Left ventricle myocardium superior (tissue), 1 donor: Measurements from ENCODE around the gene HSPA12B. TPM values are rescaled to one million over a fixed set of nuclear protein-coding genes. Genes with fewer than 3 reads are reported as not detected.
"Not testable (repeated sequence)": the region's sequence is repeated elsewhere in the genome, so short reads cannot be mapped to it uniquely, and the experiment has no call there.

ENCODE experiments used
- ATAC-seq: fragments of 200-7000 bp; cut with Tn5 transposase; one replicate; pipeline ENCODE4 v1.9.1; 2020; ENCODE audit warnings: mild to moderate bottlenecking, moderate library complexity
- DNase-seq: peaks from one replicate; pipeline ENCODE4 v3.0.0-alpha.2; 2020
- intact Hi-C: fragments of 100-400 bp; cut with micrococcal nuclease; formaldehyde crosslinking; loops from one replicate; pipeline ENCODE4 v1.11.0; 2022
- total RNA-seq: library from RNA; stranded (reverse); fragmentation: NEBNext Ultra II Directional; extraction: Animal tissue kit (Norgen Biotek cat#: 25700); gene quantifications from one replicate; pipeline ENCODE4 v1.2.1, GENCODE V29; 2021
- donor health status: DM: no; HTN: yes; CAD: no; lungs with severe emphysema.

HSPA12B gene
- total RNA-seq, 1 donor from 2014 or later, result 16.2 TPM

DNA sequence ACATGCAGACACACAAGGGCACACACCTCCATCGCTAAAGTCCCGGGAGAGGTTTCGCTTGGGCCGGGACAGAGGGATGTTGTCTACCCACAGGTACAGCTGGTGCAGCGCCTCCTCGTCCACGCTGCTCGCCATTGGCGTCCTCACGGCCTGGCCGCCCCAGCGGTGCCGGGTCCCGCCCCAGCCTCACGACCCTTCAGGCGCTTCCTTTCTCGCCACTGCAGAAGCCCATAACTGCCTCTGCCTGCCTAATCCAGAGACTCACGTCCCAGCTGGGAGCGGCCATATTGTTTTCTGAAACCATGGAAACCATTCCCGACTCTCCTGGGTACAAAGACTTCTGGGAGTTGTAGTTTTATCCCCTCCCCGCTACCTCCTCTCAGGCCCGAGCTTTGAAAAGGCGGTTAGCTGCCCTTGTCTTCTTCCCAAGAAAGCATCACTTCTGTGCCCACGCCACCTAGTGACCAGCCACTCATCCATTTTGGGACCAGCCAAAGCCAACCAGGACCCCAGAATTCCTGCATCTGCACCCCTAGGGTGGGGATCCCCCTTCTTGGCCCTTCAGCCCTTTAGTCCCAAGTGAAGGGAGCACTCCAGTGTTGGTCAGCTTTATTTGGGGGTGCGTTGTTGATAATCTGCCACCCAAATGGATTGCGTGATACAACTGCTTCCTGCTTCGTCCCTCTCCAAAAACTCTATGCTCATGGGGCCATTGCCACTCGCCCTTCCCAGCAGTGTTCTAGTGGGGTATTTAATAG is 48.8 kb downstream of the HSPA12B start, which contains the start of gene SPEF1:
Gene SPEF1 (minus strand): TSS at position 296 of the 758 bp plus-strand sequence. CDS start 161 bp downstream, at position 135.
- DNase-seq, result peak; percentile 67
- intact Hi-C loops, result no loop called here

DNA sequence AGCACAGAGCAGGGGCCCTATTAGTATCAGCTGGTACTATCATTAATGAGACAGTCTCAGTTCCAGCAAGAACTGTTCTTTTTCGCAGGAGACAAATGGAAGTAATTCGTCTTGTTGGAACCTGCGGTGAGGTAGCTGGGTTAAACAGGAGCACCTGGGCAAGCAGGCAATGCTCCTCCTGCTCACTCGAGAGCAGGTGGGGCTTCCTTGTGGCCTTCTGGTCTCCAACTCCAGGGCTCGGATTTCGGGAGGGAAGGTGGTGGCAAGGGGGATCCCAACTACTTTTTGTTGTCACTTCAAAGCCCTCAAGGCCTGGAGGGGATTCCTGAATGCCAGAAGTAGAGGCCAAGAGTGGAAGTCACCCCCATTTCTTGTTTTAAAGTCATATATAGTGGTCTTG is 50.1 kb downstream of the HSPA12B start:
- DNase-seq (no peak), ATAC-seq (no peak)
- intact Hi-C loops, result no loop called here

More for the DNA sequence above, 48.8 kb downstream of the HSPA12B start, which contains the start of gene SPEF1:
- peak; percentile 79 for ATAC-seq

DNA sequence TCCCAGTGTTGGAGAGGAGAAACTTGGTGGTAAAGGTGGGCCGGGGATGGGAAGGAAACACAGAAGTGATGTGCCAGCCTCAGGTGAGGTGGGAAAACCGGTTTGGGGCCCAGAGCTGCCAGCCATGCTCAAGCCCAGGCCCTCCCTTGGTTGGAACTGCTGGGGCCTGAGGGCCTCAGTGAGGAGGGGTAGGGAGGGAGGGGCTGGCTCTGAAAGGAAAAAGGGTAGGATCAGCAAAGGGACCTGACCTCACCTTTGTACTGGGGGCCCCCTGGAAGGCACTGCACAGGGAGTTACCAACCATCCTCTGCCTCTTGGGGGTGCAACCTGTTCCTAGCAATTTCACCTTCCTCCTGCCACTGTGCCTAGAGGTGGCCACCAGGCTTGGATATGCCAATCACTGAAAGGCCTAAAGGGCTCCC is 50.6 kb downstream of the HSPA12B start:
- intact Hi-C loops, result no loop called here
- ATAC-seq (no peak), DNase-seq (no peak)

DNA sequence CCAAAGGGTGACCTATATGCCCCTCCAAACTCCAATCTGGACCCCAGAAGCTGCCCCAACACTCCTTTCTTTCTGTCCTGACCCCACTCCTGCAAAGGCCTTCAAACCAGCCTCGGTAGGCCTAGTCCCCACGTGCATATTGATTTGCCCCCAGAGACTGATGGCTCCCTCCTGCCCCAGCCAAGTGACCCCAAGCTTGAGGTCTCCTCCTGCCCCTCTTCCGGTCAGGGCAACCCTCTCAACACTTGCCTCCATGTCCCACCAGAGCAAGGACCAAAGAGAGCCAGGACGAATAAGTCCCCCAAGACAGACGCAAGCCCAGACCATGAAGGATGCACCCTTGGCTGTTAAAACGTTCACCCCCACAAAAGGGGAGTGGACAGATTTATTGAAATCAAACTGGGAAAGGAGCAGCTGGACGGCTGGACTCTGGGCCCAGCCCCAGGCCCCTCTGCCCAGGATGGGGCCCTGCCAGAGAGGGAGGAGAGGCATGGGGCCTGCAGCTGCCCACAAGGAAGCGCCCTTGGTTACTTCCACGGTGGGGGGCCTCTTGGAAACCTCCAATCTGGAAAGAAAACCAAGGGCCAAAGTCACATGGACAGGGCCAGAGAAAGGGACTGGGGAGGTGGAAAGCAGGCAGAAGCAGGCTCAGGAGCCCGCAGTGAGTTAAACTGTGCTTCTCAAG is 51.2 kb downstream of the HSPA12B start:
- intact Hi-C loops, result no loop called here

DNA sequence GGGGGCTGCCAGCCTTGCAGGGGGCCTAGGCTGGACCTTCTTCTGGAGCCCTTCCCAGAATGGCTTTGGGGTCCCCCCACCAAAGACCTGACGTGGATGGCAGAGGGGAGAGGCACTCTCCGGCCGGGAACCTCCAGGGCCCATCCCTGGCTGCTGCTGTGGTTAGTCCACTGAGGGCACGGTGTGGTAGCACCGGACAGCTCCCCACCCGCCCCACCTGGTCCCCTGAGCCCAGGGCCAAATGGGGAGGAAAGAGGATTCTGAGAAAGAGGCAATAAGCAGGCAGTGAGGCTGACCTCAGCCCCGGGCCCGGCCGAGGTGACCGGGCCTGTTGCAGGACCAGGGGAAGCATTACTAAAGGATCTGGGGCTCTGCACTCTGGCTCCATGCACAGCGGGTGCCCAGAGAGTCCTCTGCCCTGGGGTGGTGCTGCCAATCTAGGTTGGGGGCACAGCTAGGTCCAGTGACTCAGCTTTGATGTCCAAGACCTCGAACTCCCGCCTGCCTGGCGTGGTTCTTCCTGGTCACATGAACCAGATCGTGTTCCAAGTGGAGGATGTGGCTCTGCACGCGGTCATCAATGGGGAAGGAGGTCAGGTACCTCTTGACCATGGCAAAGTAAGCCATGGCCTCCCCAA is 51.9 kb downstream of the HSPA12B start:
- DNase-seq (no peak), ATAC-seq (no peak)
- intact Hi-C loops, result no loop called here

More for the DNA sequence above, 51.2 kb downstream of the HSPA12B start:
- ATAC-seq (no peak), DNase-seq (no peak)

DNA sequence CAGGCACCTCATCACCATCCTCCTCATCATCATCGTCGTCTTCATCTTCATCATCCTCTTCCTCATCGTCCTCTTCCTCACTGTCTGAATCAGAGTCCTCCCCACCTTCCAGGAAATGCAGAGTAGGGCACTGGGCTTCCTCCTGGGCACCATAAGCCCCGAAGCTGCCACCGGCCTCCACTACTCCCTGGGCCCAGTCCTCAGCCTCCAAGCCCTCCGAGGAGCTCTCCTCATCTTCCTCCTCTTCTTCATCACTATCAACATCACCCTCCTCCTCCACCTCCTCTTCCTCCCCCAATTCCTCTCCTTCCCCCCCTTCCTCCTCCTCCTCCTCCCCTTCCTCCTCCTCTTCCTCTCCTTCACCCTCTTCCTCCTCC is 52.4 kb downstream of the HSPA12B start:
- ATAC-seq (no peak), DNase-seq (no peak)
- intact Hi-C loops, result loop anchor here (5.0 kb wide), 1 partner anchor 37 kb away; the partner anchor contains the start of gene AP5S1

DNA sequence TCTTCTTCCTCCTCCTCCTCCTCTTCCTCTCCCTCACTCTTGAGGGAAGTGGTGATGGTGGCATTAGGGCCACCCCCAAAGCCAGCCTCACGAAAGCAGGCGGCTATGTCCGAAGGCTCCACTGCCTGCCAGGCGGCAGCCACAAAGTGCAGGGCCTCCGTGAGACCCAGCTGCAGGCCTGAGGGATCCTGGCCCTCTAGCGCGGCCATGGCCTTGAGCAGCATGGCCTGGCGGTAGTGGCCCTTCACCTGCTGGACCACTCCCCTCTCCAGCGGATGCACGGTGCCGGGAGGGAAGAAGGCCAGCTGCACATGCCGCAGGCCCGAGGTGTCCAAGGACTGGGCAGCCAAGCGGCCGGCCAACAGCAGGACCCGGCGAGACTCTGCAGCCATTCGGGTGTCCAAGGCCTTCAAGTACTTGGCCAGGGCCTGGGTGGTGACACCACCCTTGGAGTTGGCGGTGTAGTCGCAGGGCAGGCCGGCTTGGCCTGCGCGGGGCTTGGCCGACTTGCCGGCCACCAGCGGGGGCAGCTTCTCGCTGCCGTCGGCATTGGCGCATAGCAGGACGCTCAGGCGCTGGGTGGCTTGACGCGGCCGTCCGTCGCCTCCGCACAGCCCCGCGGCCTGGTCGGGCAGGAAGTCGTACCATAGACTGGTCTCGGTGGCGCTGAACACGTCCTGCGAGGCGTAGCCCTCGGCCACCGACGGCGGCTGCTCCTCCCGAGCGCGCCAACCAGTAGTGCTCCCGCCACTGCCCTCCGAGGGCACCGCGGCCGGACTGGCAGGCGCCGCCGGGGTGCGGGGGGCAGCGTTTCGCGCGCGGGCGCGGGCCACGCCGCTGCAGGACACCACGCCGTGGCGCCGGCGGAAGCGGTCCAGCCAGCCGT is 53.0 kb downstream of the HSPA12B start:
- ATAC-seq, result peak; percentile 4

DNA sequence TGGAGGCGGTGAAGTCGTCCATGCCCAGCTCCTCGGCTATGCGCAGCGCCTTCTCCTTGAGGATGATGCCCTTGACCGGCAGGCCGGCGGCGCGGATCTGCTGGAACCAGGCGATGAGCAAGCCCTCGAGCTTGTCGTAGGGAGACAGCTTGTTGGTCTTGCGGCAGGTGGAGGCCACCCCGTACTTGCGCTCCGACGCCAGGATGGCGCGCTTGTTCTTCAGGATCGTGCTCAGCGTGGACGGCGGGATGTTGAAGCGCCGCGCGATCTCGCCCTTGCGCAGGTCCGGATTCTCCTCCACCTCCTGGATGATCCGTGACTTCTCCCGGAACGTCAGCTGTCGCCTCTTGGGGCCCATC is 53.6 kb downstream of the HSPA12B start:
- peak; percentile 4 for ATAC-seq
- peak; percentile 74 for DNase-seq
- intact Hi-C loops, result loop anchor here (5.0 kb wide), 1 partner anchor 36 kb away; the partner anchor contains the start of gene AP5S1

More for the DNA sequence above, 53.0 kb downstream of the HSPA12B start:
- intact Hi-C loops, result loop anchor here (5.0 kb wide), 1 partner anchor 37 kb away; the partner anchor contains the start of gene AP5S1
- DNase-seq, result peak; percentile 55

DNA sequence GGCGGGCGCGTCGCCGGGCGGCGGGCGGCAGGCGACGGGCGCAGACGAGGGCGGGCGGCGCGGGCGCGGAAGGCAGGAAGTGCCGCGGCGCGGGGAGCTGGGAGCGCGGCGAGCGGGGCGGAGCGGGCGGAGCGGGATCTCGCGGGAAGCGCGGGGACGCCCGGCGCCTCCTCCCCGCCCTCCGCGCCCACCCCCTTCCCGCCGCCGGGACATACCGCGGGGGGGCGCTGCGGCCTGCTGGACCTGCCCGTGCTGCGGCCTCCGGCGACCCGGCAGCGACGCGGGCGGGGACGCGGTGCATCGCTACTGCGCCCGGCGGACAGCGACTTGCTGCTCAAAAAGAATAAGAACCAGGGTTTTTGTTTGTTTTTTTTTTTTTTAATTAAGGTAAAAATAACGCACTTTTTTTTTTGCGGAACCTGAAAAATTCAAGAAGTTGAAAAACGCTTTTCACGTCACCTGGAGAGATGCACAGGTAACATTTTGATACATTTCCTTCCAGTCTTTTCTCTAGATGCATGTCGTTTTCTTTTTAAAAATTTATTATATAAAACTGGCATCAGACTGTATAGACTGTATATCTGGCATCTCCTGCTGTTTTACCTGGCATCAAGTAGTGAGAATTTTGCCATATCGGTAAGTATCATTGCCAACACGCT is 54.3 kb downstream of the HSPA12B start, which contains the start of gene CENPB:
Gene CENPB (minus strand): TSS at position 76 of the 659 bp plus-strand sequence. CDS start 257 bp downstream, outside the sequence.
- peak; percentile 94 for ATAC-seq
- peak; percentile 95 for DNase-seq
- intact Hi-C loops, result loop anchor here (5.0 kb wide), 1 partner anchor 36 kb away; the partner anchor contains the start of gene AP5S1

DNA sequence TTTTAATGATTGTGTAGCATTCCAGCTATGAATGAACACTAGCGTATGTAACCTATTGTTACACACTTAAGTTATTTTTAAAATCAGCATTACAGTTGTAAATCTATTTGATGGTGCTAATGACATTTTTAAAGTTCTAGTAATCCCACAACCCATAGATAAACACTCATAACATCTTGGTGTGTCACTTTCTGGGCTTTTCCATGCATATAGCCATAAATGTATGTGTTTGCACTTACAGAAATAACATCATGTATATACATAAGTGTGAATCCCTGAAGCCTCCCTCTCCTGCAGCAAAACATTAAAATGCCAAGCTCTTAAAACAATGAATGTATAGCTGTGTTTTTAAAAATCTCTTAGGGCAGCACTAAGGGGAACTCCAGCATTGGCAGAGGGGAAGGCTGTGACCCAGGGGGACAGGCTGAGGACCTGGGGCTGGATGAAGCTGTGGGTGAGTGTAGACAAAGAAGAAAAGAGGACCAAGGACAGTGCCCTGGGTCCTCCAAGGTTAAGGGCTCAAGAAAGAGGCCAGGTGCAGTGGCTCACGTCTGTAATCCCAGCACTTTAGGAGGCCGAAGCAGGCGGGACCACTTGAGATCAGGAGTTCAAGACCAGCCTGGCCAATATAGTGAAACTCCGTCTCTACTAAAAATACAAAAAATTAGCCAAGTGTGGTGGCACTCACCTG is 55.0 kb downstream of the HSPA12B start:
- ATAC-seq (no peak), DNase-seq (no peak)
- intact Hi-C loops, result loop anchor here (5.0 kb wide), 1 partner anchor 35 kb away; the partner anchor contains the start of gene AP5S1

DNA sequence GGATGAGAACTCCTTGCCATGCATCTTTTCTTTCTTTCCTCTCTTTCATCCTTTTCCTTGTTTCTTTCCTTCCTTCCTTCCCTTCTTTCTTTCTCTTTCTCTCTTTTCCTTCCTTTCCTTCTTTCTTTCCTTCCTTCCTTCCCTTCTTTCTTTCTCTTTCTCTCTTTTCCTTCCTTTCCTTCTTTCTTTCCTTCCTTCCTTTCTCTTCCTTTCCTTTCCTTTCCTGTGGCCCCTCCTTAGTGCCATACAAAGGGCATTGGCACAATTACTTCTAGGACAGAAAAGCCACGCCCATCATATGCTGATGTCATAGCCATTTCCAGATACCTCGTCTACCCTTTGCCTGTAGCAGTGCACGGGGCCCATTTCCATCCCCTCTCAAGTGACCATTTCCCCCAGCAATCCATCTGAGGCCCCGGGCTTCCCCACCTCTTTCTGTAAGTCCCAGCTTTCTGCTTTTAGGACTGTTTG is 56.2 kb downstream of the HSPA12B start:
- intact Hi-C loops, result loop anchor here (5.0 kb wide), 1 partner anchor 34 kb away; the partner anchor contains the start of gene AP5S1
- no peak for ATAC-seq
- no peak for DNase-seq

DNA sequence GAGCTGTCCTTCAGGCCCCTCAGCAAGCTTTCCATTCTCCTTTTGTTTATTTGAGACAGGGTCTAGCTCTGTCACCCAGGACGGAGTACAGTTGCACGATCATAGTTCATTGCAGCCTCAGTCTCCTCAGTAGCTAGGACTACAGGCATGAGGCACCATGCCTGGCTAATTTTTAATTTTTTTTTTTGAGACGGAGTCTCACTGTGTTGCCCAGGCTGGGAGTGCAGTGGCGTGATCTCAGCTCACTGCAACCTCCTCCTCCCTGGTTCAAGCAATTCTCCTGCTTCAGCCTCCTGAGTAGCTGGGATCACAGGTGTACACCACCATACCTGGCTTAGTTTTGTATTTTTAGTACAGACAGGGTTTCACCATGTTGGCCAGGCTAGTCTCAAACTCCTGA is 56.7 kb downstream of the HSPA12B start:
- intact Hi-C loops, result loop anchor here (5.0 kb wide), 1 partner anchor 33 kb away; the partner anchor contains the start of gene AP5S1
- DNase-seq, ATAC-seq: not testable (repeated sequence)

DNA sequence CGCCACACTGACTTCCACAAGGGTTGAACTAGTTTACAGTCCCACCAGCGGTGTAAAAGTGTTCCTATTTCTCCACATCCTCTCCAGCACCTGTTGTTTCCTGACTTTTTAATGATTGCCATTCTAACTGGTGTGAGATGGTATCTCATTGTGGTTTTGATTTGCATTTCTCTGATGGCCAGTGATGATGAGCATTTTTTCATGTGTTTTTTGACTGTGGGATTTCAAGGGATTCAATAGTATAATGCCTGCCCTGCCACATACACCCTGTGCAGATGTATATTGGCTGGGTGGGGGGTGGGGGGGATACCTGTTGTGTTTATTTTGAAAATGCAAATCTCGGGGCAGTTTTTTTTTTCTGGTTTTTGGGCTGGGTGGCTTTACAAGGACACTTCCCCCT is 61.7 kb downstream of the HSPA12B start:
- ATAC-seq, intact Hi-C loops, DNase-seq: not testable (repeated sequence)

DNA sequence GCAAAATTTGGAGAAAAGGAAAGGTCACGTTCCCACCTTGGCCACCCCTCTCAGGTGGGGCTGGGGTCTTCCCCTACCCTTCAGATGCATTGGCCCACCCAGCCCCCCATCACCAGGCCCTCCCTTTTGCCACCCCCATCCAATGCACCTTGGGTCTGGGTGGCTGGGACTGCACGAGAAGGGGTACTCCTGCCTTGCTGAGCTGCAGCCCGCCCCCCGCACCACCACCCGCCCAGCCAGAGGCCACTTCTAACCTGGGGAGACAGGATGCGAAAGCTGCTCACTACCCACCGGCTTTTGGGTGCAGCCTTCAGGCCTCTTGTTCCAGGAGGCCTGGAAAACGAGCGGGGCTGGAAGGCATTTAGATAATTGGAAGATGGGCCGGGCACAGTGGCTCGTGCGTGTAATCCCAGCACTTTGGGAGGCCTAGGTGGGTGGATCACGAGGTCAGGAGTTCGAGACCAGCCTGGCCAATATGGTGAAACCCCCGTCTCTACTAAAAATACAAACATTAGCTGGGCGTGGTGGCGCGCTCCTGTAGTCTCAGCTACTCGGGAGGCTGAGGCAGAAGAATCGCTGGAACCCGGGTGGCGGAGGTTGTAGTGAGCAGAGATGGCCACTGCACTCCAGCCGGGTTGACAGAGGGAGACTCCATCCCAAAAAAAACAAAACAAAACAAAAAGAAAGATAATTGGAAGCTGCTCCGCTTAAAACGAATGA is 62.4 kb downstream of the HSPA12B start:
- no peak for DNase-seq
- ATAC-seq, result no peak
- intact Hi-C loops, result no loop called here

DNA sequence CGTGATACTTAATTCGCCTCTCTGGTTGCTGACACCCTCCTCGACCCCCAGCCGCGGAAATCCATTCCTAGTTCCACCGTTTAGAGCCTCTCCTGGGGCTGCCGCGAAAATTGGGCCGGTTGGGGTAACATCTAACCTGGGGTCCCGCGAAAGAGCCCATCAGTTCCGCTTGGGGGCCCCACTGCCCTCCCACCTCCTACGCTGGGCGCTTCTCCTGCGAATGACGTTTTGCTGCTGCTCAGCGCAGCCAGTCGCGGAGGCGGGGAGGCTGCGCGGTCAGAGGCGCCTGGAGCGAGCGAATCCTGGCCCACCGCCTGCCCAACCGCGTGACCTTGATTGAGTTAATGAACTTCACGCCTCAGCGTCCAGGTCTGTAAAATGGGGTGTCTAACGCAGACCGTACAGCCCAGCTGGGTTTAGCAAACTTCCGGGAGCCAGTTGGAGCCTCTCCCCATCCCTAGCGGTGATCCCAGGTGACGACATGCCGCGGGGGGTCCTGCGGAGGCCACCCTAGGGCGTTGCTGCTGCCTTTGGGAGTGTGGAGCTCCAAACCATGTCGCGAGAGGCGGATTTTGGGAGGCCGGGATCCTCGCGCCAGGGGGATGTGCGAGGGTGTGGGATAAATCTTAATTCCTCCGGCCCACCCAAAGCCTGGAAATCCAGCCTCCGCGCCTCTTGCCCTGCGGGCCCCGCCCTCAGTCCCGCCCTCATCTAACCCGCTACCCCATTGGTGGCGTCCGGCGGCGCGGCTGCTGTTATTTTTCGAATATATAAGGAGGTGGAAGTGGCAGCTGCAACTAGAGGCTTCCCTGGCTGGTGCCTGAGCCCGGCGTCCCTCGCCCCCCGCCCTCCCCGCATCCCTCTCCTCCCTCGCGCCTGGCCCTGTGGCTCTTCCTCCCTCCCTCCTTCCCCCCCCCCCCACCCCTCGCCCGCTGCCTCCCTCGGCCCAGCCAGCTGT is 63.3 kb downstream of the HSPA12B start, which contains the start of gene CDC25B:
Gene CDC25B (plus strand): TSS at position 800 of the 958 bp plus-strand sequence. CDS start 222 bp downstream, outside the sequence.
- DNase-seq (peak; percentile 96), ATAC-seq (peak; percentile 96)
- intact Hi-C loops, result no loop called here
